Gastroesophageal sphincter (tissue), 4 donors: ENCODE results near the gene ELF1. TPM values are rescaled to one million over a fixed set of nuclear protein-coding genes. Genes with fewer than 3 reads are reported as not detected.

Experiments
- ATAC-seq: fragments of 150-250 bp; one replicate; pipeline ENCODE4 v1.9.1; 2016; ENCODE audit warnings: mild to moderate bottlenecking, moderate library complexity
- H3K27ac ChIP-seq, 4 donors: fragments of 200-600 bp; sonication (generic) in 3 of 4; 1 replicate in 3 of 4; 2 replicates in 1 of 4; pipeline ENCODE4 v1.5.1; 2016 to 2019
- H3K27me3 ChIP-seq: fragments of 200-600 bp; sonication (generic); one replicate; pipeline ENCODE4 v1.5.1; 2019
- H3K36me3 ChIP-seq, 2 donors: fragments of 200-600 bp; sonication (generic); one replicate each; pipeline ENCODE4 v1.5.1; 2019; ENCODE audit warnings: control low read depth in 1 of 2
- H3K4me1 ChIP-seq, 3 donors: fragments of 200-600 bp; sonication (generic); 1 replicate in 2 of 3; 2 replicates in 1 of 3; pipeline ENCODE4 v1.5.1; 2016 to 2019; ENCODE audit warnings: control low read depth in 2 of 3
- H3K4me3 ChIP-seq, 2 donors: fragments of 200-600 bp; sonication (generic); one replicate each; pipeline ENCODE4 v1.5.1; 2019; ENCODE audit warnings: mild to moderate bottlenecking in 1 of 2, moderate library complexity in 1 of 2
- H3K9me3 ChIP-seq, 3 donors: fragments of 200-600 bp; sonication (generic); one replicate each; pipeline ENCODE4 v1.5.1; 2017 to 2019; ENCODE audit warnings: control low read depth in 2 of 3
- CTCF ChIP-seq, 4 experiments: fragments of 200-600 bp in 2 of 4; fragments of 450-650 bp in 2 of 4; sonication (generic) in 1 of 4; IDR thresholded peaks; one replicate each; pipeline ENCODE4 v1.5.1; 2017 to 2019; ENCODE audit warnings: antibody characterized with exemption in 4 of 4, mild to moderate bottlenecking in 2 of 4, moderate library complexity in 2 of 4
- EP300 ChIP-seq: sonication (generic); formaldehyde crosslinking; IDR thresholded peaks from one replicate; pipeline ENCODE4 v1.6.1; 2017; ENCODE audit warnings: antibody characterized with exemption, mild to moderate bottlenecking
- POLR2A ChIP-seq, 2 donors: fragments of 450-650 bp; IDR thresholded peaks; one replicate each; pipeline ENCODE4 v1.6.1; 2017; ENCODE audit warnings: antibody characterized with exemption in 2 of 2, mild to moderate bottlenecking in 2 of 2, moderate library complexity in 1 of 2
- POLR2AphosphoS5 ChIP-seq: sonication (generic); formaldehyde crosslinking; IDR thresholded peaks from one replicate; pipeline ENCODE4 v1.6.1; 2017; ENCODE audit warnings: antibody characterized with exemption
- WGBS, 2 donors: methylation state at CpG; one replicate each; pipeline ENCODE4 v1.1.5; 2018; ENCODE audit warnings: low coverage in 1 of 2; 5-methylcytosine and 5-hydroxymethylcytosine counted together
- total RNA-seq, 4 donors: library from RNA; depleted of rRNA; stranded (reverse); fragments of >200 nt; gene quantifications; one replicate each; pipeline ENCODE4 v1.1.0, GENCODE V29; 2016

ELF1 gene
- total RNA-seq, 4 donors from 2014 or later, result 58.2 to 86.6 (median 69.3) TPM

GRCh38 chr13:41060724-41061074 is 41.6 kb upstream of the ELF1 start:
- H3K36me3 ChIP-seq, result peaks cover 0 to 2% of the 10 kb centered on the region in 2 donors
- peak overlapping the region; percentile 97 to 99 (median 99) for H3K27ac ChIP-seq
- no peaks in the 10 kb centered on the region for H3K9me3 ChIP-seq
- H3K27me3 ChIP-seq, result no peaks in the 10 kb centered on the region
- ATAC-seq, result peak; percentile 38
- WGBS, 2 donors, result 0% methylated on average over 4 to 6 of the region's 35 CpGs
- H3K4me3 ChIP-seq, result peak overlapping the region; percentile 44 to 80
- TF ChIP-seq EP300 (no peak), CTCF (IDR thresholded peaks at IDR 0.05) (no peak), POLR2A (IDR thresholded peaks at IDR 0.05) (no peak), POLR2AphosphoS5 (no peak)
- peaks cover 14 to 71% (median 32%) of the 10 kb centered on the region in 3 donors for H3K4me1 ChIP-seq

GRCh38 chr13:41060082-41060723 is 41.1 kb upstream of the ELF1 start:
- TF ChIP-seq POLR2AphosphoS5, result peak; percentile 75
- no peak for TF ChIP-seq EP300
- TF ChIP-seq CTCF (IDR thresholded peaks at IDR 0.05), result peak in 2 of 4 experiments; percentile 19 to 33
- TF ChIP-seq POLR2A (IDR thresholded peaks at IDR 0.05), result peak; percentile 73 to 82
- Histone ChIP-seq H3K4me3 (peak overlapping the region; percentile 44 to 80), H3K36me3 (no peaks in the 10 kb centered on the region), H3K4me1 (peaks cover 10 to 71% (median 35%) of the 10 kb centered on the region in 3 donors), H3K27ac (peak overlapping the region; percentile 97 to 99 (median 99)), H3K9me3 (no peaks in the 10 kb centered on the region), H3K27me3 (no peaks in the 10 kb centered on the region)
- peak; percentile 70 for ATAC-seq
- WGBS, 2 donors, result 1% methylated on average over 20 to 37 of the region's 57 CpGs

GRCh38 chr13:41059456-41060081 is 40.5 kb upstream of the ELF1 start:
- Histone ChIP-seq H3K36me3 (no peaks in the 10 kb centered on the region), H3K4me1 (peaks cover 13 to 71% (median 35%) of the 10 kb centered on the region in 3 donors), H3K9me3 (no peaks in the 10 kb centered on the region), H3K27me3 (no peaks in the 10 kb centered on the region), H3K4me3 (peak overlapping the region; percentile 44 to 80), H3K27ac (peak overlapping the region; percentile 97 to 99 (median 99))
- WGBS, 2 donors, result 0 to 1% methylated on average over 13 to 15 of the region's 15 CpGs
- ATAC-seq, result no peak
- TF ChIP-seq EP300 (no peak), POLR2AphosphoS5 (no peak), CTCF (IDR thresholded peaks at IDR 0.05) (no peak), POLR2A (IDR thresholded peaks at IDR 0.05) (no peak)

GRCh38 chr13:41058295-41059070 is 39.4 kb upstream of the ELF1 start:
- WGBS, 2 donors, result 76 to 81% methylated on average over 15 to 18 of the region's 18 CpGs
- TF ChIP-seq EP300 (no peak), CTCF (IDR thresholded peaks at IDR 0.05) (no peak), POLR2A (IDR thresholded peaks at IDR 0.05) (no peak), POLR2AphosphoS5 (no peak)
- Histone ChIP-seq H3K36me3 (no peaks in the 10 kb centered on the region), H3K27me3 (no peaks in the 10 kb centered on the region), H3K4me3 (peak overlapping the region; percentile 44 to 80), H3K4me1 (peaks cover 7 to 71% (median 31%) of the 10 kb centered on the region in 3 donors), H3K9me3 (no peaks in the 10 kb centered on the region), H3K27ac (peak overlapping the region; percentile 56 to 99 (median 98))
- ATAC-seq, result no peak
